GM23338 (cell line): ENCODE measurements around the gene MBD3L5. TPM values are rescaled to one million over a fixed set of nuclear protein-coding genes. Genes with fewer than 3 reads are reported as not detected.

ENCODE experiments used
- ATAC-seq: fragments of 200-7000 bp; cut with Tn5 transposase; 3 replicates; pipeline ENCODE4 v1.9.1; 2020
- DNase-seq: peaks from one replicate; pipeline ENCODE4 v3.0.0-alpha.2; 2015; ENCODE audit warnings: low spot score
- H2AFZ ChIP-seq: fragments of 200-600 bp; sonication (generic); 2 replicates; pipeline ENCODE4 v1.8.0; 2016; ENCODE audit warnings: antibody characterized with exemption, mild to moderate bottlenecking, moderate library complexity
- H3F3A ChIP-seq: fragments of 200-600 bp; sonication (generic); replicated peaks from 2 replicates; pipeline ENCODE4 v1.8.0; 2017; ENCODE audit warnings: antibody characterized with exemption, mixed run types, low read depth
- H3K27ac ChIP-seq: fragments of 200-600 bp; sonication (generic); 2 replicates; pipeline ENCODE4 v1.6.1; 2016; ENCODE audit warnings: low read depth
- H3K27me3 ChIP-seq: fragments of 200-600 bp; sonication (generic); 2 replicates; pipeline ENCODE4 v1.8.0; 2016; ENCODE audit warnings: mild to moderate bottlenecking, mixed run types, moderate library complexity; ENCODE audit not compliant: insufficient read depth
- H3K36me3 ChIP-seq: fragments of 200-600 bp; sonication (generic); 2 replicates; pipeline ENCODE4 v1.8.0; 2016; ENCODE audit warnings: mild to moderate bottlenecking; ENCODE audit not compliant: insufficient read depth
- H3K4me1 ChIP-seq: fragments of 200-600 bp; sonication (generic); 2 replicates; pipeline ENCODE4 v1.8.0; 2016; ENCODE audit warnings: mild to moderate bottlenecking, moderate library complexity; ENCODE audit not compliant: insufficient read depth
- H3K4me2 ChIP-seq: fragments of 200-600 bp; sonication (generic); 2 replicates; pipeline ENCODE4 v1.7.1; 2017; ENCODE audit warnings: mixed run types
- H3K4me3 ChIP-seq: fragments of 200-600 bp; sonication (generic); 2 replicates; pipeline ENCODE4 v1.6.1; 2016; ENCODE audit warnings: mixed run types
- H3K79me2 ChIP-seq: fragments of 200-600 bp; sonication (generic); replicated peaks from 2 replicates; pipeline ENCODE4 v1.8.0; 2017; ENCODE audit warnings: mild to moderate bottlenecking; ENCODE audit not compliant: insufficient read depth
- H3K9me2 ChIP-seq: fragments of 200-600 bp; sonication (generic); 2 replicates; pipeline ENCODE4 v1.8.0; 2017; ENCODE audit not compliant: insufficient read depth
- H4K20me1 ChIP-seq: fragments of 200-600 bp; sonication (generic); replicated peaks from 2 replicates; pipeline ENCODE4 v1.8.0; 2017; ENCODE audit warnings: mild to moderate bottlenecking; ENCODE audit not compliant: insufficient read depth
- H3K27ac Mint-ChIP-seq: 2 replicates; pipeline ENCODE4 v1.8.0; 2020; ENCODE audit warnings: inconsistent platforms, mild to moderate bottlenecking, moderate library complexity, mixed read lengths
- H3K27me3 Mint-ChIP-seq: 3 replicates; pipeline ENCODE4 v1.8.0; 2022; ENCODE audit warnings: low read depth, mild to moderate bottlenecking, moderate library complexity, mixed read lengths, inconsistent platforms; ENCODE audit not compliant: insufficient read depth, poor library complexity
- H3K36me3 Mint-ChIP-seq: 3 replicates; pipeline ENCODE4 v1.8.0; 2021; ENCODE audit warnings: low read depth, mild to moderate bottlenecking, inconsistent platforms, moderate library complexity, mixed read lengths
- H3K4me1 Mint-ChIP-seq: 3 replicates; pipeline ENCODE4 v1.8.0; 2020; ENCODE audit warnings: mild to moderate bottlenecking, inconsistent platforms, mixed read lengths
- H3K4me3 Mint-ChIP-seq: 3 replicates; pipeline ENCODE4 v1.8.0; 2021; ENCODE audit warnings: moderate library complexity, mild to moderate bottlenecking, inconsistent platforms, mixed read lengths
- H3K9me3 Mint-ChIP-seq: 3 replicates; pipeline ENCODE4 v1.8.0; 2020; ENCODE audit warnings: moderate library complexity, mild to moderate bottlenecking, inconsistent platforms, mixed read lengths
- CTCF ChIP-seq, 2 experiments: fragments of 200-600 bp in 1 of 2; sonication (generic) in 1 of 2; conservative IDR thresholded peaks; 2 replicates each; pipeline versions ENCODE4 v1.5.1 to v1.6.1; 2016 to 2017; ENCODE audit warnings: antibody characterized with exemption in 2 of 2, low read depth in 2 of 2, mild to moderate bottlenecking in 2 of 2, moderate library complexity in 1 of 2
- ETS1 ChIP-seq: IDR thresholded peaks from 2 replicates; pipeline ENCODE4 v1.6.1; 2016; ENCODE audit warnings: antibody characterized with exemption
- EZH2phosphoT487 ChIP-seq: fragments of 200-600 bp; sonication (generic); IDR thresholded peaks from one replicate; pipeline ENCODE4 v1.8.1; 2018; ENCODE audit warnings: antibody characterized with exemption; ENCODE audit not compliant: unreplicated experiment
- JUNB ChIP-seq: IDR thresholded peaks from one replicate; pipeline ENCODE4 v1.6.1; 2016; ENCODE audit warnings: antibody characterized with exemption; ENCODE audit not compliant: unreplicated experiment
- NANOG ChIP-seq: IDR thresholded peaks from 2 replicates; pipeline ENCODE4 v1.6.1; 2016; ENCODE audit warnings: antibody characterized with exemption, borderline replicate concordance
- REST ChIP-seq: IDR thresholded peaks from one replicate; pipeline ENCODE4 v1.6.1; 2018; ENCODE audit warnings: antibody characterized with exemption; ENCODE audit not compliant: unreplicated experiment
- STAT1 ChIP-seq: IDR thresholded peaks from one replicate; pipeline ENCODE4 v1.6.1; 2016; ENCODE audit warnings: antibody characterized with exemption; ENCODE audit not compliant: unreplicated experiment
- ZNF114 ChIP-seq: fragments of 250-450 bp; sonication (Bioruptor Pico); IDR thresholded peaks from 2 replicates; pipeline ENCODE4 v1.5.0; 2020; ENCODE audit warnings: mild to moderate bottlenecking, moderate library complexity
- ZNF331 ChIP-seq: fragments of 250-450 bp; sonication (Bioruptor Pico); IDR thresholded peaks from 2 replicates; pipeline ENCODE4 v1.5.0; 2020; ENCODE audit warnings: low read depth, mild to moderate bottlenecking, moderate library complexity
- polyA plus RNA-seq: library from polyadenylated mRNA; unstranded; fragments of >200 nt; fragmentation: Nextera tagmentation; extraction: Ambion mirVana; gene quantifications from 2 replicates; pipeline ENCODE4 v1.2.1, GENCODE V29; 2016
- total RNA-seq: library from RNA; depleted of rRNA; stranded (reverse); fragments of >200 nt; shearing (Covaris generic); gene quantifications from 2 replicates; pipeline ENCODE4 v1.2.3, GENCODE V29; 2014

The MBD3L5 gene
- total and polyA plus RNA-seq, 2 experiments from 2014 or later = not detected

GRCh38 chr19:7067716-7068115 lies 37.3 kb downstream of the MBD3L5 start:
- no peak for DNase-seq
- no peak for TF ChIP-seq ETS1
- H3K27me3 Mint-ChIP-seq = peaks cover 10% of the 10 kb centered on the region
- Histone ChIP-seq H3K36me3 (peaks cover 8% of the 10 kb centered on the region; the same call in 1 of the 2 replicates), H3F3A (no peaks in the 10 kb centered on the region; the same call in 1 of the 2 replicates), H3K9me2 (no peaks in the 10 kb centered on the region), H3K4me3 (no peak overlapping the region), H2AFZ (no peak overlapping the region), H3K4me2 (no peak overlapping the region), H4K20me1 (no peaks in the 10 kb centered on the region), H3K27ac (no peak overlapping the region), H3K4me1 (no peaks in the 10 kb centered on the region), H3K79me2 (peaks cover 12% of the 10 kb centered on the region; the same call in 1 of the 2 replicates), H3K27me3 (no peaks in the 10 kb centered on the region)
- H3K27ac Mint-ChIP-seq = no peak overlapping the region
- H3K36me3 Mint-ChIP-seq = peaks cover 31% of the 10 kb centered on the region
- H3K4me1 Mint-ChIP-seq = no peaks in the 10 kb centered on the region; the same call in 2 of the 3 replicates
- H3K4me3 Mint-ChIP-seq = no peak overlapping the region
- no peak for ATAC-seq
- H3K9me3 Mint-ChIP-seq = peaks cover 47% of the 10 kb centered on the region

- Histone ChIP-seq H3F3A (no peaks in the 10 kb centered on the region), H3K27ac (no peak overlapping the region), H3K27me3 (no peaks in the 10 kb centered on the region), H4K20me1 (no peaks in the 10 kb centered on the region), H3K79me2 (peaks cover 12% of the 10 kb centered on the region; the same call in 1 of the 2 replicates), H3K36me3 (peaks cover 8% of the 10 kb centered on the region; the same call in 1 of the 2 replicates), H2AFZ (peak overlapping the region; percentile 98; the same call in 1 of the 2 replicates), H3K9me2 (no peaks in the 10 kb centered on the region), H3K4me1 (no peaks in the 10 kb centered on the region), H3K4me2 (peak overlapping the region; percentile 69; the same call in 1 of the 2 replicates), H3K4me3 (0 out of 2 replicates have a peak overlapping the region, but pooled peaks have one; percentile 34)
- no peaks in the 10 kb centered on the region; the same call in 2 of the 3 replicates for H3K4me1 Mint-ChIP-seq
- peaks cover 44% of the 10 kb centered on the region for H3K9me3 Mint-ChIP-seq
- peaks cover 38% of the 10 kb centered on the region for H3K36me3 Mint-ChIP-seq
- DNase-seq (no peak), ATAC-seq (no peak)
- TF ChIP-seq ZNF114 (CRISPR knock-in tag) (no peak), NANOG (no peak), EZH2phosphoT487 (no peak), STAT1 (no peak), ZNF331 (CRISPR knock-in tag) (no peak), ETS1 (no peak), JUNB (no peak), CTCF (conservative IDR thresholded peaks at IDR 0.05; ENCODE audit: low read depth in 2 of 2) (no peak), REST (no peak)
- H3K27me3 Mint-ChIP-seq = peaks cover 10% of the 10 kb centered on the region
- peak overlapping the region; percentile 97; the same call in 1 of the 2 replicates for H3K27ac Mint-ChIP-seq
- peak overlapping the region; percentile 93 for H3K4me3 Mint-ChIP-seq
Observed at GRCh38 chr19:7068599-7068998, 38.2 kb downstream of the MBD3L5 start.
